ENCODE data around the gene RGS10.

GRCh38 chr10:119520283-119520682 is 22.2 kb downstream of the RGS10 start:
- TF ChIP-seq CTCF (IDR thresholded peaks at IDR 0.05) (no peak), EP300 (IDR thresholded peaks at IDR 0.05) (no peak), POLR2A (IDR thresholded peaks at IDR 0.05) (no peak)

Measured in tibial nerve (tissue), 4 donors.